HG03354 (cell line): ENCODE data around the gene TBC1D14.
"Not testable (repeated sequence)": the region's sequence is repeated elsewhere in the genome, so short reads cannot be mapped to it uniquely, and the experiment has no call there.

Experiments used
- ATAC-seq: cut with Tn5 transposase; IDR thresholded peaks from one replicate; pipeline ENCODE4 v1.9.1; 2021; ENCODE audit warnings: mild to moderate bottlenecking; ENCODE audit not compliant: unreplicated experiment, poor library complexity, severe bottlenecking

Gene TBC1D14

DNA sequence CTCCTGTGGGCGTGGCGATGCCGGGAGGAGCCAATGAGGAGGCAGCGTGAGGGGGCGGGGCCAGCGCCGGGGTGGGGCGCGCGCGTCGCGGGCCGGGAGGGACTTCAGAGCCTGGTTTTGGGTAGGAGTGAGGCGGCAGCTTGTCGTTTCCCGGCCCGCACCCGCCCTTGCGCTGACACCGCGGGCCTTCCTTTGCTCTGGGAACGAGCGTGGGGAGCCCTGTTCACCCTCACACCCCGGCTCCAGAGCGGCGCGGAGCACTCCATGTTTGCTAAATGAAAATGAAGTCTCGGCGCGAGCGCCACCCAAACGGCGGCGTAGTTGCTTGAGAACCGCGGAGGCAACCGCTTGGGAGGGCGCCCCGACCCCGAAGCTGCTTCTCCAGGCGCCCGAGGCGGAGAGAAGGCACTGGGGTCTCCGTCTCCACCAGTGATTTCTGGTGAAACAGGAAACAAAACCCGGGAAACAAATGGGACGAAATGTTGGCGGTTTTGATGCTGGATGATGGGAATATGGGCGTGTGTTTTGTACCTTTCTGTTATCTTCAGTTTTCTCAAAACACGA lies 158.7 kb downstream of the TBC1D14 start:
- peak; percentile 33 for ATAC-seq

DNA sequence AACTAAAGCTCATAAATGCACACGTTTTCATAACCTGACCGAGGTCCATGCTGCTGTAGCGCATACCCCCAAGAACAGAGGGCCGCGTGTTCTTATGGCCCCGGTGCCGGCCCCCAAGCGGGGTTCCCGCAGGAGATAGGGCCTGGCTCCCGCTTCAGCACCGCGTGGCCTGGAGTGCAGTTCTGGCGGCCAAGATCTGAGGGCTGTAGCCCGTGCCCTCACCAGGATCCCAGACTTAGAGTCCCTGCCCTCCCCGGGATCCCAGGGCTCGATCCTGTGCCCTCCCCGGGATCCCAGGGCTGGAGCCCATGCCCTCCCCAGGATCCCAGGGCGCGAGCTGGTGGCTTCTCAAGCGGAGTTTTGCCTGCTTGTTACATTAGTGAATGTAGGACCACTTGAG lies 159.3 kb downstream of the TBC1D14 start:
- no peak for ATAC-seq

DNA sequence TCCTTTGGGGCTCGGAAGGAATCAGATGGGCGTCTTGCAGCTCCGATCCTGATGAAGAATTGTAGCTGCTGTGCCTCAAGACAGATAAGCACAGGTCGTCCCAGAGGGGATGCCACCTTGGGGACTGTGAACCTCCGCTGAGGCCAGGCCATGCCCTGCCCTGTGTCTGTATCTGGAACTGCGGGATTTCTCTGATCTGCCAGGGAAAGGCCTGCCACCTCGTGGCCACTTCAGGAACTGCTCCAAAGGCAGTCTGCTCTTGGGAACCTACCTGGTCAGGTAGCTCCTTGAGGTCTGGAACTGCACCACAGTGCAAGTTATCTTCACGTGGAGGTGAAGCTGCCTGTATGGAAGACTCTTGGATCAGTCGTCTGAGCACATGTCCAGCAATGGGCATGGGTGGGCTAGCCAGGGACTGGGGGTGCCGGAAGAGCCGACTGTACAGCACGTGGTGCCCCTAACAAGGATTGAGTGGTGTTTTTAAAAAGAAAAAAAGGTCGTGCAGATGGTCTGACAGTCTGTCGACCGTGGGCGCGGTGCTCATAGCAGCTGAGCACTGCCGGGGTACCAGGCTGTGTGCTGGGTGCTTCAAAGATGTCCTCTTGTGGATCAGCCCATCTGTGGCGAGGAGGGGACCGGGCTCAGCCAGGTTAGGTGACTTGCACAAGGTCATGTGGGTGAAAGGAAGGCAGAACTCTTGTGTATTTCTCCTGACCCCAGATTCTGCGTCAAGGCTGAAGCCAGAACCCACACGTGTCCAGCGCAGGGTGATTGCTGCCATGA lies 161.3 kb downstream of the TBC1D14 start:
- peak; percentile 31 for ATAC-seq

DNA sequence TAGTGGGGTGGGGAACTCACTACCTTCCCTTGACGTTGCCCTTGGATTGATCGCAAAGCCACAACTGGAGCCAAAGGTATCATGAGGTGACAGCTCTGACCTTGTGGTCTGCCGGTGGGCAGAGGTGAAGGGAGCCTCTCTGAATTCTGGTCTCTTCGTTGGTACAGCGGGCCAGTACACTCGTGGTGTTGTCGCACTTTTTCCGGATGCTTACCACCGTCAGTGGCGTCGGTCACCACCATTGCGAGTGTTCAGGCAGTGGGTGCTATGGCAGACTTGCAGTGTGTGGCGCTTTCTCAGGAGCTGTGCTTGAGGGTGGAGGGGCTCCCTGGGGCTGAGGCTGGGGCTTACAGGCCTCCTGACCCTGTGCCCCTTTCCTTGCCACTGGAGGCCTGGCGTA lies 163.4 kb downstream of the TBC1D14 start:
- ATAC-seq = no peak

DNA sequence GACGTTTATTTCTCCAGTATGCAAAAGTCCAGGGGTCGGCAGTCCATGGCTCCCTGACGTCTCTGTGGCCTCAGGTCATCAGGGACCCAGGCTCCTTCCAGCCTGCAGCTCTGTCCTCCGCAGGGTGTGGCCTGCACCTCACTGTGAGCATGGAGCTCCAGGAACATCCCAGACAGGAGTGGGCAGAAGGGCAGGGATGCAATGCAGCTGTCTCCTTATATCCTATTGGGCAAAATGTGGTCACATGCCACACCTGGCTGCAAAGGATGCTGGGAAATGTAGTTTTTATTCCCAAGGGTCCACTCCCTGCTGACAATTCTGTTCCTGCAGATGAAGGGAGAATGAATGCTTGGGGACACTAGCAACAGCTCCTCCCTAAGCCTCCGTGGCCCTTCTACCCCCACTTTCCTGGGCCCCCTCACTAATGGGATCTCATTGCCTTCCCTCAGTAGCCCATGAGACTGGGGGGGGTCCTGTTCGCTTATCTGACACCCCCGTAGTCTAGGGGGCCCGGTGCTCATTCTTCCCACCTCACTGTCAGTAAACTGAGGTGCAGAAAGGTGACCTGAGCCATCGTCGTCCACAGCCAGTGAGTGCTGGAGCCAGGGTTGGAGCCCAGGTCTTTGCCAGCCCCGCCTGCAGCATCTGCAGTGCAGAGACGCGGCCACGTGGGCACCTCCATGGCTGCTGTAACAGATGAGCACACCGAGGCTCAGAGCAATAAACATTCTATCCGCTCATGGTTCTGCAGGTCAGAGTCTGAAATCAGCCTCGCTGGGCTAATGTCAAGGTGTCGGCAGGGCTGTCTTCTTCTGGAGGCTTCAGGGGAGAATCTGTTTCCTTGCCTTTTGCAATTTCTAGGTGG lies 164.1 kb downstream of the TBC1D14 start:
- ATAC-seq = no peak

DNA sequence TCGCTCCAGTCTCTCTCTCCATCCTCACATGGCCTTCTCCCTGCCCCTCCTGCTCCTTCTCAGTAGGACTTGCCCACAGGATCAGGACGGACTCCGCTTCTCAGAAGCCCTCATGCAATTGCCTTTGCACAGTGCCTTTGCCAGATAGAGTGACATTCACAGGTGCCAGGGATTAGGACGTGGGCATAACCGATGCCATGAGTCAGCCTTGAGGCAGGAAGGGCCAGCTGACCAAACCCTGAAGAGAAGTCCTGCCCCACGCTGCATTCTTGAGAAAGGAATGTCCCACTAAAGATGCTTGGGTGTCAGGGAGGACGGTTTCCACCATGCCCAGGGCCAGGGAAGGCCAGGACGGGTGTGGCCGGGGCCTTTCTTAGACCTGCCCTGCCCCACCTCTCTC lies 164.8 kb downstream of the TBC1D14 start:
- ATAC-seq = no peak

DNA sequence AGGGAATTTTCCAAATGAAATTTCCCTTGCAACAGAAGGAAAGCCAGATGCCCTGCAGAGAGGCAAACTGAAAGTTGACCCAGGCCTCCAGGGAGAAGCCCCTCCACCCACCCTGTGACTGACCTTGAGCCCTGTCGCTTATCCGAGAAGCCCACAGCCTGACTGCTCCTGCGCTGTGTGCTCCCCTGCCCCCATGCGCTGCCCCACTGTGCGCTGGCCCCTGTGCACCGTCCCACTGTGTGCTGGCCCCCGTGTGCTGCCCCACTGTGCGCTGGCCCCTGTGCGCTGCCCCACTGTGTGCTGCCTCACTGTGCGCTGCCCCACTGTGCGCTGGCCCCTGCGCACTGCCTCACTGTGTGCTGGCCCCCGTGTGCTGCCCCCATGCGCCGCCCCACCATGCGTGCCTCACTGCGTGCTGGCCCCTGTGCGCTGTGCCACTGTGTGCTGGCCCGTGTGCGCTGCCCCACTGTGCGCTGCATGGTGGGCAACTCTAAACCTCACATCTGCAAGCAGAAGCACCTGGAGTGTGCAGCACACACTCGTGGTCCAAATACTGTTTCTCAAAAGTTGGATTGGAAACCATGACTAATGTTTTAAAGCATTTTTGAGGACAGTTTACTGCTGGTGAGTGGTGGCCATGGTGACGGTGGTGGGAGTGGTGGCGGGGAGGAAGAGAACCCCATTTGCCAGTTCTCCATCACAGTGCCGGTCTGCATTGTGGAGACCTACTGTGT lies 166.5 kb downstream of the TBC1D14 start:
- ATAC-seq = no peak

DNA sequence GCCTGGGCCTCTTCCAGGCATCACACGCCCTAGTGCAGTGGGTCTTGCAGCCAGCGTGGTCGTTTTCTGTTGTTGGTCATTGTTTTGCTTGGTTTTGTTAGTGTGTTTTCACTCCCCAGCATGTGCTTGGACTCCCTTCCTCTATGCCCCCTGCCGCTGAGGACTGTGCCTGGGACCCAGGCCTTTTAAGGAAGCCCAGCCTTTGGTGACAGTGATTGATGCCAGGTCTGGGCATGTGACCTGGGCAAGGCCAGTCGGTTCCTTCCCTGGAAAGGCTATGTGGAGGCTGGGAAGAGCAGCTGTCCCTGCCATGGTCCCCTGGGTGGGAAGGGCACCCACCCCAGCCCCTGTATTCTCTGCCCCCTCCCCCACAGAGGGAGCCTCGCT lies 167.1 kb downstream of the TBC1D14 start:
- no peak for ATAC-seq

DNA sequence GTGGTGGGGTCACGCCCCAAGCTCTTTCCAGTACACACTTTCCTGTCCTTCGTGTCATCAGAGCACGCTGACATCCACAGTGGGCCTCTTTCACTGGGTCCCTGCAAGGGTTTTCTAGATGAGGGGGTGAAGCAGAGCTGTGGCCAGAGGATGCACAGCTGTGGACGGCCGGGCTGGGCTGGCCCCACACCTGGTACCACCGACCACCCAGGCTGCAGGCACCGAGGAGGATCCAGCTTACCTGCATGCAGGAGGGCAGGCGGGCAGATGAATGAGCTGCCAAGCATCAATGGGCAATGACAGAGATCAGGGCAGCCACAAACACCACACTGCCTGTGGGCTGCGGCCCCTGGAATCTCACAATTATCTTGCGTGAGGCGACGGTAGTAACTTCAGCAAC lies 167.7 kb downstream of the TBC1D14 start:
- no peak for ATAC-seq

DNA sequence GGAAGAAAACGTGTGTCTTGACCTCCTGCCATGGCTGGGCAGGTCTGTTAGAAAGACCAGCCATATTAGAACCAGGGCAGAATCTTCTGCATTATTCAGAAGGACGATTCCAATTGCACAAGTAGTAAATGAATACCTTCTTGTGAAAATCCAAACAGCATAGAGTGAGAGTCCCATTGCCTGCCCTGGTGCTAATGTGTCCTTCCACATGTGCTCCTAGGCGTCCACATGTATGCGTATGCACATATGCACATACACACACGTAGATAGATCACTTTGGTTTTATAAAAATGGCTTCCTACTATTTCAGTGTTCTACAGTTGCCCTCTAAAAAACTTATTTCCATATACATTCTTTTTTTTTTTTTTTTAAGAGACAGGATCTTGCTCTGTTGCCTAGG lies 168.4 kb downstream of the TBC1D14 start:
- no peak for ATAC-seq

DNA sequence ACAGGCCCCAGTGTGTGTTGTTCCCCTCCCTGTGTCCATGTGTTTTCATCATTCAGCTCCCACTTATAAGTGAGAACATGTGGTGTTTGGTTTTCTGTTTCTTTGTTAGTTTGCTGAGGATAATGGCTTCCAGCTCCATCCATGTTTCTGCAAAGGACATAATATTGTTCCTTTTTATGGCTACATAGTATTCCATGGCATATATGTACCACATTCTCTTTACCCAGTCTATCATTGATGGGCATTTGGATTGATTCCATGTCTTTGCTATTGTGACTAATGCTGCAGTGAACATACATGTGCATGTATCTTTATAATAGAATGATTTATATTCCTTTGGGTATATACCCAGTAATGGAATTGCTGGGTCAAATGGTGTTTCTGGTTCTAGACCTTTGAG lies 169.9 kb downstream of the TBC1D14 start:
- ATAC-seq = not testable (repeated sequence)

DNA sequence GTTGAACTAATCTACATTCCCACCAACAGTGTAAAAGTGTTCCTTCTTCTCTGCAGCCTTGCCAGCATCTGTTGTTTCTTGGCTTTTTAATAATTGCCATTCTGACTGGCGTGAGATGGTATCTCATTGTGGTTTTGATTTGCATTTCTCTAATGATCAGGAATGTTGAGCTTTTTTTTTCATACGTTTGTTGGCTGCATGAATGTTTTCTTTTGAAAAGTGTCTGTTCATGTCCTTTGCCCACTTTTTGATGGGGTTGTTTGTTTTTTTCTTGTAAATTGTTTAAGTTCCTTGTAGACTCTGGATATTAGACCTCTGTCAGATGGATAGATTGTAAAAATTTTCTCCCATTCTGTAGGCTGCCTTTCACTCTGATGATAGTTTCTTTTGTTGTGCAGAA lies 170.3 kb downstream of the TBC1D14 start:
- ATAC-seq = not testable (repeated sequence)
